ENCODE results near the gene EXOC4. TPM values are rescaled to one million over a fixed set of nuclear protein-coding genes. Genes with fewer than 3 reads are reported as not detected.

Gene EXOC4
- total and polyA plus RNA-seq, 2 of the 13 experiments (the other 11 are each of a cell fraction or from before 2014, with no cell fraction given) = 22.5 to 39.0 TPM

GRCh38 chr7:133753513-133753912 is 500.6 kb downstream of the EXOC4 start:
- H3K9ac ChIP-seq (ENCODE audit: insufficient read depth, low read depth, low read length) = no peak overlapping the region
- ATAC-seq (no peak), DNase-seq (ENCODE audit: low spot score) (no peak), FAIRE-seq (no peak)
- H3K4me3 ChIP-seq (replicated peaks in 1 of 3; ENCODE audit: insufficient read depth in 1 of 3, low read depth in 2 of 3, low read length in 3 of 3) = no peak overlapping the region
- peaks cover 7% of the 10 kb centered on the region; the same call in 1 of the 2 replicates for H3K4me1 ChIP-seq (ENCODE audit: insufficient read depth, low read length)
- H3K36me3 ChIP-seq (replicated peaks in 1 of 2; ENCODE audit: control insufficient read depth in 1 of 2, insufficient read depth in 2 of 2, low read length in 2 of 2) = no peaks in the 10 kb centered on the region
- ChIA-PET POLR2A (no interaction called here), CTCF (ENCODE audit: low intra/inter-chr PET ratio, low total read pairs) (no interaction called here)
- no peak overlapping the region for H2AFZ ChIP-seq (ENCODE audit: low read length)
- no peaks in the 10 kb centered on the region for H3K27me3 ChIP-seq (ENCODE audit: control insufficient read depth in 1 of 2, insufficient read depth in 2 of 2, low read length in 2 of 2)
- no peaks in the 10 kb centered on the region for H3K9me3 ChIP-seq (ENCODE audit: low read length)
- no peak overlapping the region for H3K4me2 ChIP-seq (ENCODE audit: low read depth, low read length)
- intact Hi-C loops (cut with micrococcal nuclease; ENCODE audit: unreplicated experiment) = no loop called here
- in situ Hi-C loops (cut with HindIII; ENCODE audit: extremely low pct_ligation_motif_present, low pct_unique_long_range_greater_than_20kb) = no loop called here
- no peak overlapping the region for H3K27ac ChIP-seq (ENCODE audit: extremely low read length, insufficient read depth, low read length)
- no peaks in the 10 kb centered on the region for H3K79me2 ChIP-seq (ENCODE audit: insufficient read depth, low read length)
- no peak for TF ChIP-seq ZNF367 (CRISPR knock-in tag; IDR thresholded peaks at IDR 0.05; ENCODE audit: borderline replicate concordance)
- no peak for TF ChIP-seq CBX2 (IDR thresholded peaks at IDR 0.05; ENCODE audit: low read depth, low read length)
- TF ChIP-seq CBX2 (CRISPR knock-in tag; IDR thresholded peaks at IDR 0.05; ENCODE audit: low read depth) = no peak
- no peak for TF ChIP-seq ARNTL (CRISPR knock-in tag; IDR thresholded peaks at IDR 0.05)
- no peak for TF ChIP-seq FOXJ3 (CRISPR knock-in tag; IDR thresholded peaks at IDR 0.05; ENCODE audit: borderline replicate concordance)
- no peak for TF ChIP-seq NR2C2 (CRISPR knock-in tag; IDR thresholded peaks at IDR 0.05; ENCODE audit: borderline replicate concordance)
- no peak for TF ChIP-seq SOX6 (IDR thresholded peaks at IDR 0.05)
- no peak for TF ChIP-seq SOX6 (CRISPR knock-in tag; IDR thresholded peaks at IDR 0.05)
- TF ChIP-seq ZNF275 (CRISPR knock-in tag; IDR thresholded peaks at IDR 0.05; ENCODE audit: borderline replicate concordance) = no peak
- TF ChIP-seq TOPORS (CRISPR knock-in tag; IDR thresholded peaks at IDR 0.05) = no peak
- no peak for TF ChIP-seq TSC22D2 (CRISPR knock-in tag; IDR thresholded peaks at IDR 0.05; ENCODE audit: borderline replicate concordance)
- TF ChIP-seq ZNF512B (CRISPR knock-in tag; IDR thresholded peaks at IDR 0.05; ENCODE audit: borderline replicate concordance) = no peak
- TF ChIP-seq MTA3 (CRISPR knock-in tag; IDR thresholded peaks at IDR 0.05) = no peak
- no peak for TF ChIP-seq ATF3 (CRISPR knock-in tag; IDR thresholded peaks at IDR 0.05)
- no peaks in the 10 kb centered on the region for H4K20me1 ChIP-seq (ENCODE audit: insufficient read depth, low read length)
- BruUV-seq (replicated peaks) = no TSS peak
- 85% methylated on average over 5 of the region's 5 CpGs for WGBS (ENCODE audit: low lambda C conversion rate)

All from HepG2 (cell line).